DOHH2 (cell line): ENCODE measurements around the gene C17orf107.
"Not testable (repeated sequence)": the region's sequence is repeated elsewhere in the genome, so short reads cannot be mapped to it uniquely, and the experiment has no call there.

Source experiments
- H3F3A ChIP-seq: fragments of 200-600 bp; sonication (generic), shearing (Covaris generic); 2 replicates; pipeline ENCODE4 v1.6.0; 2016; ENCODE audit warnings: antibody characterized with exemption, mild to moderate bottlenecking; ENCODE audit not compliant: control insufficient read depth, insufficient read depth
- H3K27ac ChIP-seq: fragments of 200-600 bp; sonication (generic); 2 replicates; pipeline ENCODE4 v1.5.1; 2014; ENCODE audit warnings: low read depth, mild to moderate bottlenecking, low read length, moderate library complexity
- H3K27me3 ChIP-seq: fragments of 200-600 bp; sonication (generic); 2 replicates; pipeline ENCODE4 v1.6.1; 2014; ENCODE audit warnings: mild to moderate bottlenecking, low read length, mixed read lengths; ENCODE audit not compliant: control insufficient read depth
- H3K36me3 ChIP-seq: fragments of 200-600 bp; sonication (generic); 2 replicates; pipeline ENCODE4 v1.6.1; 2014; ENCODE audit warnings: mild to moderate bottlenecking, low read length, moderate library complexity, mixed read lengths; ENCODE audit not compliant: control insufficient read depth
- H3K4me1 ChIP-seq: fragments of 200-600 bp; sonication (generic); 2 replicates; pipeline ENCODE4 v1.6.1; 2014; ENCODE audit warnings: mild to moderate bottlenecking, low read length, mixed read lengths; ENCODE audit not compliant: control insufficient read depth
- H3K4me2 ChIP-seq: fragments of 200-600 bp; sonication (generic); 2 replicates; pipeline ENCODE4 v1.6.0; 2014; ENCODE audit warnings: mild to moderate bottlenecking, low read length, moderate library complexity
- H3K4me3 ChIP-seq: fragments of 200-600 bp; sonication (generic); 2 replicates; pipeline ENCODE4 v1.5.1; 2014; ENCODE audit warnings: mild to moderate bottlenecking, low read length, mixed read lengths
- H3K79me2 ChIP-seq: fragments of 200-600 bp; sonication (generic); 2 replicates; pipeline ENCODE4 v1.6.1; 2014; ENCODE audit warnings: mild to moderate bottlenecking, low read length, mixed read lengths; ENCODE audit not compliant: control insufficient read depth
- H3K9me2 ChIP-seq: fragments of 200-600 bp; sonication (generic); replicated peaks from 2 replicates; pipeline ENCODE4 v1.6.1; 2014; ENCODE audit warnings: mild to moderate bottlenecking, low read length, mixed read lengths; ENCODE audit not compliant: control insufficient read depth
- H3K9me3 ChIP-seq: fragments of 200-600 bp; sonication (generic); 2 replicates; pipeline ENCODE4 v1.6.1; 2014; ENCODE audit warnings: antibody characterized with exemption, low read length, mixed read lengths; ENCODE audit not compliant: control insufficient read depth, insufficient read depth
- H4K20me1 ChIP-seq: fragments of 200-600 bp; sonication (generic); 2 replicates; pipeline ENCODE4 v1.6.0; 2014; ENCODE audit warnings: low read depth, mild to moderate bottlenecking, antibody characterized with exemption, low read length, moderate library complexity; ENCODE audit not compliant: control insufficient read depth, insufficient read depth
- EZH2phosphoT487 ChIP-seq: fragments of 200-600 bp; sonication (generic); IDR thresholded peaks from 2 replicates; pipeline ENCODE4 v1.6.1; 2017; ENCODE audit warnings: borderline replicate concordance, mild to moderate bottlenecking, antibody characterized with exemption, low read length, moderate library complexity, mixed read lengths
- TF ChIP-seq, protein P1 (sequence below): fragments of 200-600 bp; sonication (generic); IDR thresholded peaks from one replicate; pipeline ENCODE4 v1.5.1; 2014; ENCODE audit warnings: antibody characterized with exemption, mild to moderate bottlenecking, low read depth, low read length; ENCODE audit not compliant: poor library complexity, severe bottlenecking

C17orf107 gene

DNA sequence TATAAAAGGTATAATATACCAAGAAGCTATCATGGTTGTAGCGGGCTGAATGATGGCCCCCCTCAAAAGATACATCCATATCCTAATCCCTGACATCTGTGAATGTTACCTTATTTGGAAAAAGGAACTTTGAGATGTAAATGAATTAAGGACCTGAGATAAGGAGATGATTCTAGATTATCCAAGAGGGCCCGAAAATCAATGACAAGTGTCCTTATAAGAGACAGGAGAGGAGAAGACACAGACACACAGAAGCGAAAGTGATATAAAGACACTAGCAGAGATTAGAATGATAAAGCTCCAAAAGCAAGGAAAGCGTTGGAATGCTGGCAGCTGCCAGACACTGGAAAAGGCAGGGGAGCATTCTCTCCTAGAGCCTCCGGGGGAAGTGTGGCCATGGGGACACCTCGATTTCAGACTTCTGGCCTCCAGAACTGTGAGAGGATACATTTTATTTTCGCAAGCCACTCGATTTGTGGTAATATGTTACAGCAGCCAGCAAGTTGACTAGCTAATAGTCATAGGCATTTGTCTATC is 20.2 kb downstream of the C17orf107 start:
- TF ChIP-seq, protein P1, sequence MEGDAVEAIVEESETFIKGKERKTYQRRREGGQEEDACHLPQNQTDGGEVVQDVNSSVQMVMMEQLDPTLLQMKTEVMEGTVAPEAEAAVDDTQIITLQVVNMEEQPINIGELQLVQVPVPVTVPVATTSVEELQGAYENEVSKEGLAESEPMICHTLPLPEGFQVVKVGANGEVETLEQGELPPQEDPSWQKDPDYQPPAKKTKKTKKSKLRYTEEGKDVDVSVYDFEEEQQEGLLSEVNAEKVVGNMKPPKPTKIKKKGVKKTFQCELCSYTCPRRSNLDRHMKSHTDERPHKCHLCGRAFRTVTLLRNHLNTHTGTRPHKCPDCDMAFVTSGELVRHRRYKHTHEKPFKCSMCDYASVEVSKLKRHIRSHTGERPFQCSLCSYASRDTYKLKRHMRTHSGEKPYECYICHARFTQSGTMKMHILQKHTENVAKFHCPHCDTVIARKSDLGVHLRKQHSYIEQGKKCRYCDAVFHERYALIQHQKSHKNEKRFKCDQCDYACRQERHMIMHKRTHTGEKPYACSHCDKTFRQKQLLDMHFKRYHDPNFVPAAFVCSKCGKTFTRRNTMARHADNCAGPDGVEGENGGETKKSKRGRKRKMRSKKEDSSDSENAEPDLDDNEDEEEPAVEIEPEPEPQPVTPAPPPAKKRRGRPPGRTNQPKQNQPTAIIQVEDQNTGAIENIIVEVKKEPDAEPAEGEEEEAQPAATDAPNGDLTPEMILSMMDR: no peak
- TF ChIP-seq EZH2phosphoT487: no peak
- Histone ChIP-seq H3K36me3 (no peaks in the 10 kb centered on the region), H3K4me1 (no peaks in the 10 kb centered on the region), H3K27me3 (no peaks in the 10 kb centered on the region), H3K4me2 (no peak overlapping the region), H3K27ac (no peak overlapping the region), H3K4me3 (no peak overlapping the region), H3K79me2 (no peaks in the 10 kb centered on the region), H3K9me3 (no peaks in the 10 kb centered on the region), H4K20me1 (no peaks in the 10 kb centered on the region), H3K9me2 (no peaks in the 10 kb centered on the region), H3F3A (no peaks in the 10 kb centered on the region)

DNA sequence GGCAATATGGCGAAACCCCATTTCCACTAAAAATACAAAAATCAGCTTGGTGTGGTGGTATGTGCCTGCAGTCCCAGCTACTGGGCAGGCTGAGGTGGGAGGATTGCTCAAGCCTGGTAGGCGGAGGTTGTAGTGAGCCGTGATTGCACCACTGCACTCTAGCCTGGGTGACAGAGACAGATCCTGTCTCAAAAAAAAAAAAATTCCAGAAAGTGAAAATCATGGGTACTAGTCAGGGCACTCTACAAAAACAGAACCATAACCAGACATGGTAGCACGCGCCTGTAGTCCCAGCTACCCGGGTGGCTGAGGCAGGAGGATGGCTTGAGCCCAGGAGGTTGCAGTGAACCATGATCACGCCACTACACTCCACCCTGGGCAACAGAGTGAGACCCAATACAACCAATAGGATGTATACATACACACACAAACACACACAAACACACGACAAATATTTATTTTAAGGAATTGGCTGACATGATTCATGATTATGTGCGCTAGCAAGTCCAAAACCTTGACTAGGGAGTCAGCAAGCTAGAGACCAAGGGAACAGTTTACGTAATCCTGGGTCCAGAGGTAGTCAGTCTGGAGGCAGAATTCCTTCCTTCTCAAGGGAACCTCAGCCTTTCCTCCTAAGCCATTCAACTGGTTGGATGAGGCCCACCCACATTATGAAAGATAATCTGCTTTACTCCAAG is 21.2 kb downstream of the C17orf107 start:
- Histone ChIP-seq H3F3A (no peaks in the 10 kb centered on the region), H3K4me2 (no peak overlapping the region), H3K9me3 (no peaks in the 10 kb centered on the region), H3K27me3 (no peaks in the 10 kb centered on the region), H3K27ac (no peak overlapping the region), H4K20me1 (no peaks in the 10 kb centered on the region), H3K9me2 (no peaks in the 10 kb centered on the region), H3K79me2 (no peaks in the 10 kb centered on the region), H3K4me1 (no peaks in the 10 kb centered on the region), H3K36me3 (no peaks in the 10 kb centered on the region), H3K4me3 (no peak overlapping the region)
- TF ChIP-seq, protein P1: no peak
- TF ChIP-seq EZH2phosphoT487: no peak

DNA sequence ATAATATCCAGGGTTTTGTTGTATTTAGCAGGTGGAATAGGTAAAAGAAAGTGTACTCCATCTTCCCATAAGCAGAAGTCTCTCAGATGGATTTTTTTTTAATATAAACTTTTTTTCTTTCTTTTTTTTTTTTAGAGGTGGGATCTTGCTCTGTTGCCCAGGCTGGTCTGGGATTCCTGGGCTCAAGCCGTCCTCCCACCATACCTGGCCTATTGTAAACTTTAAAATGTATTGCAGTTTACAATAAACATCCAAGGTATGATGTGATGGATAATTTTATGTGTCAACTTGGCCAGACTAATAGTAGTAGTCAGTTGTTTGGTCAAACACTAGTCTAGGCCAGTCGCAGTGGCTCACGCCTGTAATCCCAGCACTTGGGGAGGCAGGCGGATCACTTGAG is 22.0 kb downstream of the C17orf107 start:
- H3K9me3 ChIP-seq: no peaks in the 10 kb centered on the region
- H3K36me3 ChIP-seq: no peaks in the 10 kb centered on the region
- H3F3A ChIP-seq: no peaks in the 10 kb centered on the region
- H4K20me1 ChIP-seq: no peaks in the 10 kb centered on the region
- no peak overlapping the region for H3K4me3 ChIP-seq
- H3K4me1 ChIP-seq: no peaks in the 10 kb centered on the region
- H3K79me2 ChIP-seq: no peaks in the 10 kb centered on the region
- H3K9me2 ChIP-seq: no peaks in the 10 kb centered on the region
- H3K27ac ChIP-seq: no peak overlapping the region
- TF ChIP-seq, protein P1: no peak
- no peak for TF ChIP-seq EZH2phosphoT487
- H3K4me2 ChIP-seq: no peak overlapping the region
- no peaks in the 10 kb centered on the region for H3K27me3 ChIP-seq

DNA sequence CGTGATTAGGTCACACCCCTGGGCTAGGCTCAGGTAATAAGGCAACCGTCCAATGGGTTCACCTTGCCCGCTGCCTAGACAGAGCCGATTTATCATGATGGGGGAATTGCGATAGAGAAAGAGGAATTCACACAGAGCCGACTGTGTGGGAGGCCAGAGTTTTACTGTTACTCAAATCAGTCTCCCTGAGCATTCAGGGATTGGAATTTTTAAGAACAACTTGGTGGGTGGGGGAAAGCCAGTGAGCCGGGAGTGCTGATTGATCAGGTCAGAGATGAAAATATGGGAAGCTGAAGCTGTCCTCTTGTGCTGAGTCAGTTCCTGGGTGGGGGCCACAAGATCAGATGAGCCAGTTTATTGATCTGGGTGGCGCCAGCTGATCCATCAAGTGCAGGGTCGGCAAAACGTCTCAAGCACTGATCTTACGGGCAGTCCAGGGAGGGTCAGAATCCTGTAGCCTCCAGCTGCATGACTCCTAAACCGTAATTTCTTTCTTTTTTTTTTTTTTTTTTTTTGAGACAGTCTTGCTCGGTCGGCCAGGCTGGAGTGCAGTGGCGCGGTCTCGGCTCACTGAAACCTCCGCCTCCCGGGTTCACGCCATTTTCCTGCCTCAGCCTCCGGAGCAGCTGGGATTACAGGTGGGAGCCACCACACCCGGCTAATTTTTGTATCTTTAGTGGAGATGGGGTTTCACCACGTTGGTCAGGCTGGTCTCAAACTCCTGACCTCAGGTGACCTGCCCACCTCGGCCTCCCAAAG is 27.4 kb downstream of the C17orf107 start:
- H3K27me3 ChIP-seq, H3K4me1 ChIP-seq, H4K20me1 ChIP-seq, H3K36me3 ChIP-seq, H3K9me3 ChIP-seq, H3K79me2 ChIP-seq, H3F3A ChIP-seq, H3K4me3 ChIP-seq, H3K27ac ChIP-seq, H3K4me2 ChIP-seq, H3K9me2 ChIP-seq: not testable (repeated sequence)
